ENCODE data around the gene BCKDHA.

Gene BCKDHA

GRCh38 chr19:41397086-41398049 is at the start of gene BCKDHA, which contains the start of gene EXOSC5:
TSS of gene BCKDHA (plus strand) at chr19:41397818. CDS start at chr19:41397828, 10 bp downstream.
TSS of gene EXOSC5 (minus strand) at chr19:41397359. CDS start at chr19:41397328, 31 bp downstream.
- peak; percentile 98 for DNase-seq (ENCODE audit: low read depth)

DNA sequence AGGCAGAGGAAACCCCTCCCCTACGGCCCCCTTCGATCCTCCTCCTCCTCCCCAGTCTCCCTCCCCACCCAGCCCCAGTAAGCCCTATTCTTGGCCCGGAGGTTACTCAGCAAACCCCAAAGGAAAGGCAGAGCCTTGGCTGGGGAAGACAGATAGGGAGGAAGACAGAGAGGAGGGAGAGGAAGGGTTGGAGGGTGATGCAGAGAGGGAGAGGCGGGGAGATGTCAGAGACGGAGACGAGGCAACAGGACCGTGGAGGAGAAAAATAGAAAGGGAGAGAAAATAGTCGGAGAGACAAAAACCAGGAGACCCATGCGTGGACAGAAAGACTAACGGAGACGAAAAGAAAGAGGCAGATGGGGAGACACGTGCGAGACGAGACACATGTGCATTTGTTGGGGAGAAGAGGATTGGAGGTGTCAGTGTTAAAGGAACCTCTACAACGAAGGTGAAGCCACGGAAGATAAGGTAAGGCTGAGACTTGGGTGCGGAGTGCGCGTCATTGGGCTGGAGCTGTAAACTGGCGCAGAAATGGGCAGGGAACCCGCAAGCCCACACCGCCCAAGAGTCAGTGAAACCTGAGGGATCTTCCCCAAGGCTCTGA is 46.8 kb upstream of the BCKDHA start:
- no peak for DNase-seq (ENCODE audit: low read depth)

DNA sequence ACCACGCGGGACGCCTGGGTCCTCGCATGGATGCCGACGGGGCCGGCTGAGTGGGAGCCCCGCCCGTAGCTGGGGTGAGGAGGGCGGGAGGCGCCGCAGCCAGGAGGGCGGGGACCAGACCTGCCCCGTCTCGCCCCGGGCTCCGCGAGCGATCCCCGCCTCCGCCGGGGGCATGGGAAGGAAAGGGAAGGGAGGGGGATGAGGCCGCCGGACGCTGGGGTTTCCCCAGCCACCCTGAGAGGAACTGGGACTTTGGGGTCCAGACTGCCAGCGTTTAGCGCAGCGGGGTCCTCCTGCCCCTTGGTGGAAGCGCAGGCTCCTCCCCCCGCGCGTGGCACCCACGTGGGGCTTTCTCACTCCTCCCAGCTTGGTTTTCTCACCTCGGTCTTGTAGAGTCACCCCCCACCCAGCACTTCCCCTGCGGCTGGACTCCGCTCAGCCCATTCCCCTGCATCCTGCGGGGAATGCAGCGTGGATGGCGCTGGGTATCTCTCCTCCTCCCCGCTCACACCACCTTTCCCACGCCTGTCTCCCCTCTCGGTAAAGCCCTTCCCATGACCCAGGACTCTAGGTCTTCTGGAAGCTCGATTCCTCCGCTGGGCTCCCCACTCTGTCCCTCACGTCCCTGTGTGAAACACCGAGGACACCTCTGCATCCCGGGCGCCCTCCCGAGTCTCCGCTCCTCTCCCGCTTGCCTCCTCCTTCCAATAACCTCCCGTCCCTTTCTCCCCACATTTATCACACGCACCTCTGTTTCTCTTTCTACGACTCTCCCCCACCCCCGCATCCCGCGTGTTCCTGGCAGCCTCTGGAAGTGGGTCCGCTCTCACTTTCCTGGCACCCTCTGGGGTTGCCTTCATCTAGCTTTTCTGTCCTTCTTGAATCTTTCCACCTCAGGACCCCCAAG is 46.0 kb upstream of the BCKDHA start:
- peak; percentile 84 for DNase-seq (ENCODE audit: low read depth)

GRCh38 chr19:41352279-41352608 is 45.4 kb upstream of the BCKDHA start:
- no peak for DNase-seq (ENCODE audit: low read depth)

- peak; percentile 74 for DNase-seq (ENCODE audit: low read depth)
These were observed 44.8 kb upstream of the BCKDHA start for GRCh38 chr19:41352609-41353465.

DNA sequence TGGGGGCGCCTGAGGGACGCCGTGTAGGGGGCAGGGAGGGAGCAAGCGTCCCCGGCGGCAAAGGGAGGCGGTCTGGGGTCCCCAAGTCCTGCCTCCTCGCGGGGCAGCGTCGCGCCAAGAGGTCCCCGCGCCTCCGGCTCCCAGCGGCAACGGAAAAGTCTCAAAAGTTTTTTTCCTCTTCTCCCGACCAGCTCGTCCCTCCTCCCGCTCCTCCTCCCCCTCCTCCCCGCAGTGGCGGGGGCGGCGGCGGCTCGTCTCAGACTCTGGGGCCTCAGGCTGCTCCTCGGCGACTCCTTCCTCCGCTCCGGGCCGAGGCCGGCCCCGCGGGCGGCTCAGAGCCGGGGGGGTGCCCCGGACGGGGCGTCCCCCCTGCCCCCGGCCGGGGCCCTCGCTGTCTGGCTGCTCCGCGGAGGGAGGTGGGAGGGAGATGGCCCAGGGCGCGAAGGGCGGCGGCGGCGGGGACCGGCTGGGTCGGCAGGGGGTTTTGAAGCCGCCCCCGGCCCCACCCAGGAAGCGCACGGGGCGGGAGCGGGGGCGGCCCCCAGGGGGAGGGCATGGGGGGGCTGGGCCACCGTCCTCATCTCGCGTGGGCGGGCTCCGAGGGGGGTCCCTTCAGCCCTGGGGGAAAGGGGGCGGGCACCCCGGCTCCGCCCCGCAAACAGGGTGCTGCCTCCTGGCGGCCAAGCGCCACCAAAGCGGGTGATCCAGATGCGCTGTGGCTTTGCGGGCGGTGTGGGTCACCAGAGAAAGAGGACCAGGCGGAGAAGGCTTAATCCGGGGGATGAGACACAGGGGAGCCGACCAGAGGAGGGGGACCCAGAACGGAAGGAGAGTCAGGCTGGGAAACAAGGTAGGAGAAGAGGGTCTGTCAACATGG is 43.9 kb upstream of the BCKDHA start, which contains the start of gene TGFB1:
Gene TGFB1 (minus strand): TSS at position 457 of the 877 bp plus-strand sequence. CDS start 878 bp downstream, outside the sequence.
- DNase-seq (ENCODE audit: low read depth): peak; percentile 89

GRCh38 chr19:41354343-41354953 is 43.2 kb upstream of the BCKDHA start:
- DNase-seq (ENCODE audit: low read depth): no peak

DNA sequence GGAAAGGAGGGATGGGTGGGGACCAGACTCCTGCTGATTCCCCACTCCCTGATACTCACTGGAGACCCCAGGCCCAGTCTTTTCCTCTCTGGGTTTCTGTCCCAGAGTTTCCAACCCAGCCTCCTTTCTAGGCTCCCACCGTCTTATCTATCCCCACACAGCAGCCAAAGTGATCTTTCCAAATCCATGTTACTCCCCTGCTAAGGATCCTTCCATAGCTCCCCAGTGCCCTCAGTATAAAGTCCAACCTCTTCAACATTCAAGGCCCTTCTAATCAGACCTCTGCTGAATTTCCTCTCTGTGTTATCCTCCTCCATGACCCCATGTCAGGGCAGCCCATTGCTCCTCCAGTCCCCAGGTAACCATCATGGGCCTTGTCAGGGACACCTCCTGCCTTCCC is 42.6 kb upstream of the BCKDHA start:
- no peak for DNase-seq (ENCODE audit: low read depth)

- DNase-seq (ENCODE audit: low read depth): no peak
These were observed 41.8 kb upstream of the BCKDHA start for GRCh38 chr19:41355802-41356201.

GRCh38 chr19:41356984-41357739 is 40.5 kb upstream of the BCKDHA start:
- no peak for DNase-seq (ENCODE audit: low read depth)

- DNase-seq (ENCODE audit: low read depth): no peak
These were observed 39.9 kb upstream of the BCKDHA start for GRCh38 chr19:41357746-41358145.

DNA sequence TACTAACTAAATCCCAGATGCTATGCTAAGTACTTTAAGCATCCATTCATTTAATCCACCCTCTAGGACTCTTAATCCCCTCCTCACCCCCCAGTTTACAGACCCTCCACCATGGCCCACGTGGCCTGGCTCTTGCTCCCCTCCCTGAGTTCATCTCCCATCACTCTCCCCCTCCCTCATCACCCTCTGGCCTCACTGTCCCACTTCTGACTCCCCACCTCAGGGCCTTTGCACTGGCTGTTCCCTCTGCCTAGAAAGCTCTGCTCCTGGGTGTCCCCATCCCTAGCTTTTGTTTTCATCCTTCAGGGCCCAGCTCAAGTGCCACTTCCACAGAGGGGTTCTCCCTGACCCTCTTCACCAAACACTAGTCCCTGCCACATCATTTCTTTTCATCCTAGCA is 37.9 kb upstream of the BCKDHA start:
- no peak for DNase-seq (ENCODE audit: low read depth)

DNA sequence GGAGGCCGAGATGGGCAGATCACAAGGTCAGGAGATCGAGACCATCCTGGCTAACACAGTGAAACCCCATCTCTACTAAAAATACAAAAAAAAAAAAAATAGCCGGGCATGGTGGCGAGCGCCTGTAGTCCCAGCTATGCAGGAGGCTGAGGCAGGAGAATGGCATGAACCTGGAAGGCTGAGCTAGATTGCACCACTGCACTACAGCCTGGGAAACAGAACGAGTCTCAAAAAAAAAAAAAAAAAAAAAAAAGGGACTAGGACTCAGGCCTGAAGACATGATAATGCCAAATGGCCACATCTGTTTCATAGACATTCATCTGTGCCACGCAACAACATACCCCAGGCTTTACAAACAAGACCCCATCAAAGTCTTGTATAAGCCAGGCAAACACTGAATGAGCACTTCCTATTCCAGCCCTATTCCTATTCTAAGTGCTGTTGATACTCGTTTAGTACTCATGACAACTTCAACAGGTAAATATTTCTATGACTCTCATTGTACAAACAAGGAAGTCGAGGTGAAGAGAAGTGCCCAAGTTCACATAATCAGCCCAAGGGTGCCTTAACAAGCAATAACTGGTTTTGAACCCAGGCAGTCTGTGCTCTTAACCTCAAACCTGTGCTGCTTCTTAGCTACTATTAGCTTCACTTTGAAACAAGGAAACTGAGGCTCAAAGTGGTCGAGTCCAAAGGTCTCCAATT is 35.3 kb upstream of the BCKDHA start:
- no peak for DNase-seq (ENCODE audit: low read depth)

DNA sequence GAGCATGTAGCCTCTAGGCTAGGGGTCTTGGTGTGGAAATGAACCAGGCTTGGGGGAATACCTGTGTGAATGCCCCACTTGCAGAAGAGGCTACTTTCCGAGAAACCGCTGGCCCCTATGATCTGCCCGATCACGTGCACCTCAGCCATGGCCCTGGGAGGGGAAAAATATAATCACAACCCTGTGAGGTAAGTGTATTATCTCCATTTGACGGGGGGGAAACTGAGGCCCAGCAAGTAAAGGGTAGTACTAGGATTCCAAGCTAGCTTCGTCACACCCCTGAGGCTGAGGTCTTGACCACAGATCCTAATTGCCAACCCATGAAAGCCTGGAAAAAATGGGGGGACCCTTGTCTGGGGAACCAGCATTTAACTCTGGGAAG is 34.3 kb upstream of the BCKDHA start:
- no peak for DNase-seq (ENCODE audit: low read depth)

DNA sequence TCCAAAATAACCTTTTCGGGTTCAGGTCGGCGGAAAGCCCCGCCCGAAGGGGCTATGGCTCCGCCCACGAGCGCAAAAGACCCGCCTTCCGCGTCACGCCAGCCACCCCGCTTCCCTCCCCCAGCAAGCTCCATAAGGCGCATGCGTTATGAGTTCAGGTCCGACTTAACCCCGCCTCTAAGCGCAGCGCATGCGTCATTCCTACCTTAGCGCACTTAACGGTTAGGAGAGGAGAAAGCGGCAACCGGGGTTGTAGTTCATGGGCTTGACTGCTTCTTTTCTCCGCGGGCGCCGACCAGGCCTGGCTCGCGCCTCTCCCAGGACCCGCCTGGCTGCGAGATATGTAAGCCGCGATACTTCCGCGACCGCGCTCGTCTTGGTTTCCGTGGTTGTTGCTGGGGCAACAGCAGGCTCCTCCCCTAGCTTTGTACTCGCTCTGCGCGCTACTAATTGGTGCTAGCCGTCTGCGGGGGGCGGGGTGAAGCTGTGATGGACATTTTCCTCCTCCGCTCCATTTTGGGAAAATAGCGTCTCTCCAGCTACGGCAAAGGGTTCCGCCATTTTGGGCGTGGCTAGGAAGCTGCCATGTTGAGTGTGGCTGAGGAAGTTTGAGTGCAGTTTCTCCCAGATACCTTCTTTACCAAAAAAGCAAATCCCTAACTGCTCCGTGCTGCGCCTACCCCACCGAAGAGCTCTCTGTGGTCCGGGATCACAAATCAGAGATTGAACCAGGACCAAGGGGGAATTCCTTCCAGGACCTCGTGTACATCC is 33.7 kb upstream of the BCKDHA start, which contains the start of gene B9D2:
Gene B9D2 (minus strand): TSS at position 397 of the 771 bp plus-strand sequence. CDS start 630 bp downstream, outside the sequence.
- peak; percentile 95 for DNase-seq (ENCODE audit: low read depth)

- DNase-seq (ENCODE audit: low read depth): no peak
These were observed 32.9 kb upstream of the BCKDHA start for GRCh38 chr19:41364524-41365391.
